Neural progenitor cell (in vitro differentiated cells): Measurements from ENCODE around the gene PLEKHA6. TPM values are rescaled to one million over a fixed set of nuclear protein-coding genes. Genes with fewer than 3 reads are reported as not detected.
A peak's percentile ranks its signal among the peaks of the same experiment; 100 is the strongest.

Experiments used
- DNase-seq: peaks from one replicate; pipeline ENCODE4 v3.0.0-alpha.2; 2016; ENCODE audit warnings: low spot score
- H2AFZ ChIP-seq: fragments of 200-600 bp; sonication (generic); replicated peaks from 2 replicates; pipeline ENCODE4 v1.6.1; 2016; ENCODE audit warnings: antibody characterized with exemption
- H3F3A ChIP-seq: fragments of 200-600 bp; sonication (generic); 2 replicates; pipeline ENCODE4 v1.6.1; 2016; ENCODE audit warnings: antibody characterized with exemption, low read depth
- H3K27ac ChIP-seq: fragments of 200-600 bp; sonication (generic); 2 replicates; pipeline ENCODE4 v1.5.1; 2016; ENCODE audit warnings: mild to moderate bottlenecking
- H3K27me3 ChIP-seq: fragments of 200-600 bp; sonication (generic); 2 replicates; pipeline ENCODE4 v1.6.1; 2016; ENCODE audit warnings: mild to moderate bottlenecking, moderate library complexity
- H3K36me3 ChIP-seq: fragments of 200-600 bp; sonication (generic); 2 replicates; pipeline ENCODE4 v1.5.1; 2016
- H3K4me1 ChIP-seq: fragments of 200-600 bp; sonication (generic); 2 replicates; pipeline ENCODE4 v1.6.1; 2016; ENCODE audit warnings: mixed run types
- H3K4me2 ChIP-seq: fragments of 200-600 bp; sonication (generic); 2 replicates; pipeline ENCODE4 v1.6.1; 2016
- H3K4me3 ChIP-seq: fragments of 200-600 bp; sonication (generic); 2 replicates; pipeline ENCODE4 v1.5.1; 2016
- H3K79me2 ChIP-seq: fragments of 200-600 bp; sonication (generic); 2 replicates; pipeline ENCODE4 v1.6.1; 2016; ENCODE audit warnings: low read depth
- H3K9ac ChIP-seq: fragments of 200-600 bp; sonication (generic); 2 replicates; pipeline ENCODE4 v1.6.1; 2016
- H3K9me3 ChIP-seq: fragments of 200-600 bp; sonication (generic); 2 replicates; pipeline ENCODE4 v1.5.1; 2016; ENCODE audit warnings: low read depth
- H4K20me1 ChIP-seq: fragments of 200-600 bp; sonication (generic); 2 replicates; pipeline ENCODE4 v1.6.1; 2016; ENCODE audit warnings: low read depth
- H3K27ac Mint-ChIP-seq: 3 replicates; pipeline ENCODE4 v1.8.0; 2021; ENCODE audit warnings: mixed read lengths
- H3K27me3 Mint-ChIP-seq: 2 replicates; pipeline ENCODE4 v1.8.0; 2022; ENCODE audit warnings: low read depth, mild to moderate bottlenecking, inconsistent platforms, moderate library complexity, mixed read lengths; ENCODE audit not compliant: insufficient read depth
- H3K36me3 Mint-ChIP-seq: 3 replicates; pipeline ENCODE4 v1.8.0; 2021; ENCODE audit warnings: mixed read lengths
- H3K4me1 Mint-ChIP-seq: 3 replicates; pipeline ENCODE4 v1.8.0; 2021; ENCODE audit warnings: mixed read lengths
- H3K4me3 Mint-ChIP-seq: 3 replicates; pipeline ENCODE4 v1.8.0; 2021; ENCODE audit warnings: mild to moderate bottlenecking, moderate library complexity, mixed read lengths
- H3K9me3 Mint-ChIP-seq: 3 replicates; pipeline ENCODE4 v1.8.0; 2020; ENCODE audit warnings: mixed read lengths
- EZH2 ChIP-seq: fragments of 200-600 bp; sonication (generic); IDR thresholded peaks from 2 replicates; pipeline ENCODE4 v1.6.1; 2017; ENCODE audit warnings: antibody characterized with exemption, mild to moderate bottlenecking, moderate library complexity
- EZH2phosphoT487 ChIP-seq: fragments of 200-600 bp; sonication (generic); IDR thresholded peaks from 2 replicates; pipeline ENCODE4 v1.6.1; 2017; ENCODE audit warnings: antibody characterized with exemption
- total RNA-seq: library from RNA; depleted of rRNA; stranded (reverse); fragments of >200 nt; gene quantifications from 2 replicates; pipeline ENCODE4 v1.2.3, GENCODE V29; 2015; ENCODE audit warnings: low replicate concordance
- TF ChIP-seq, protein P1 (sequence below): fragments of 200-600 bp; sonication (generic); IDR thresholded peaks from 2 replicates; pipeline ENCODE4 v1.5.1; 2017; ENCODE audit warnings: antibody characterized with exemption, mild to moderate bottlenecking

The PLEKHA6 gene
- total RNA-seq, 1 donor from 2014 or later: 0.58 TPM

DNA sequence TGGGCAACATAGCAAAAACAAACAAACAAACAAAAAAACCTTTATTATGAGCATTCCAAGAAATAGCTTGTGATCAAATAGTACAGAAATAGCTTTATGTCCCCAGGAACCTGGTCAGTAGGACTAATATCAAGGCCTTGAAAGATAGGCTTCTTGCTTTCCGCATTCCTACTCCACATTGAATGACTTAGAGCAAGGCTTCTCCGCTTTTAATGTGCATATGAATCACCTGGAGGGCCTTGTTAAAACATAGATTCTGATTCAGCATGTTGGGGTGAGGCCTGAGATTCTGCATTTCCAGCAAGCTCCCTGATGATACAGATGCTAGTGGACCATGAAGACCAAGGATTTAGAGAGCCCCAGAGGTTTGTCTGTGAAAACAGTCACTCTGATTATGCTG, 17.4 kb downstream of the PLEKHA6 start:
- TF ChIP-seq EZH2 (no peak), EZH2phosphoT487 (no peak)
- TF ChIP-seq, protein P1, sequence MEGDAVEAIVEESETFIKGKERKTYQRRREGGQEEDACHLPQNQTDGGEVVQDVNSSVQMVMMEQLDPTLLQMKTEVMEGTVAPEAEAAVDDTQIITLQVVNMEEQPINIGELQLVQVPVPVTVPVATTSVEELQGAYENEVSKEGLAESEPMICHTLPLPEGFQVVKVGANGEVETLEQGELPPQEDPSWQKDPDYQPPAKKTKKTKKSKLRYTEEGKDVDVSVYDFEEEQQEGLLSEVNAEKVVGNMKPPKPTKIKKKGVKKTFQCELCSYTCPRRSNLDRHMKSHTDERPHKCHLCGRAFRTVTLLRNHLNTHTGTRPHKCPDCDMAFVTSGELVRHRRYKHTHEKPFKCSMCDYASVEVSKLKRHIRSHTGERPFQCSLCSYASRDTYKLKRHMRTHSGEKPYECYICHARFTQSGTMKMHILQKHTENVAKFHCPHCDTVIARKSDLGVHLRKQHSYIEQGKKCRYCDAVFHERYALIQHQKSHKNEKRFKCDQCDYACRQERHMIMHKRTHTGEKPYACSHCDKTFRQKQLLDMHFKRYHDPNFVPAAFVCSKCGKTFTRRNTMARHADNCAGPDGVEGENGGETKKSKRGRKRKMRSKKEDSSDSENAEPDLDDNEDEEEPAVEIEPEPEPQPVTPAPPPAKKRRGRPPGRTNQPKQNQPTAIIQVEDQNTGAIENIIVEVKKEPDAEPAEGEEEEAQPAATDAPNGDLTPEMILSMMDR: no peak
- no peak overlapping the region for H3K27ac ChIP-seq
- H3K79me2 ChIP-seq: no peaks in the 10 kb centered on the region
- Mint-ChIP-seq H3K9me3 (no peaks in the 10 kb centered on the region), H3K4me3 (no peak overlapping the region), H3K27ac (peak overlapping the region; percentile 35), H3K4me1 (peaks cover 82% of the 10 kb centered on the region), H3K36me3 (peaks cover 3% of the 10 kb centered on the region), H3K27me3 (peaks cover 5% of the 10 kb centered on the region)
- H3K9me3 ChIP-seq: no peaks in the 10 kb centered on the region
- H3K27me3 ChIP-seq: peaks cover 15% of the 10 kb centered on the region
- no peak overlapping the region for H3K4me3 ChIP-seq
- H3K9ac ChIP-seq: no peak overlapping the region
- no peak for DNase-seq
- no peaks in the 10 kb centered on the region for H4K20me1 ChIP-seq
- no peak overlapping the region for H3K4me2 ChIP-seq
- H3F3A ChIP-seq: peaks cover 9% of the 10 kb centered on the region
- no peaks in the 10 kb centered on the region for H3K36me3 ChIP-seq
- H3K4me1 ChIP-seq: peaks cover 25% of the 10 kb centered on the region
- no peak overlapping the region for H2AFZ ChIP-seq

DNA sequence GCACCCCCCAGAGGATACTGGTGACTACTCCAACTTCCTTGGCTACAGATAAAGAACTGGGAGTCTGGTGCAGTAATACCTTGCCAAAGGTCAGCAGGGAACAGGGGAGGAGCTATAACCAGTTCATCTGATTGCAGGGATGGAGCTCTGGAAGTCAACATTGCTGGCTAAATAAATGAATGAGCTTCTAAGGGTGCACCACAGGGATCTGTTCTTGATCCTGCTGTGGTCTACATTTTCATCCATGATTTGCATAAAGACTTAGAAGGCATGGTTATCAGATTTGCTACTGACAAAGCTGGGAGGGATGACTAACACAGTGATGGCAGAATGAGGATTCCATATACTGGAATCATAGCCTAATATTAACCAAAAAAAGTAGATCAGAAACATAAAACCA, 18.3 kb downstream of the PLEKHA6 start:
- no peak overlapping the region for H3K4me3 ChIP-seq
- no peak overlapping the region for H3K27ac ChIP-seq
- peaks cover 72% of the 10 kb centered on the region for H3K4me1 Mint-ChIP-seq
- no peaks in the 10 kb centered on the region for H3K9me3 Mint-ChIP-seq
- peak overlapping the region; percentile 25 for H3K4me3 Mint-ChIP-seq
- no peak overlapping the region for H3K27ac Mint-ChIP-seq
- H3K36me3 Mint-ChIP-seq: peaks cover 3% of the 10 kb centered on the region
- H3K9me3 ChIP-seq: no peaks in the 10 kb centered on the region
- no peak for DNase-seq
- TF ChIP-seq EZH2: no peak
- TF ChIP-seq, protein P1: no peak
- no peak for TF ChIP-seq EZH2phosphoT487
- H2AFZ ChIP-seq: no peak overlapping the region
- H3K27me3 ChIP-seq: peaks cover 15% of the 10 kb centered on the region
- H4K20me1 ChIP-seq: no peaks in the 10 kb centered on the region
- no peak overlapping the region for H3K9ac ChIP-seq
- peaks cover 34% of the 10 kb centered on the region for H3K4me1 ChIP-seq
- H3F3A ChIP-seq: peaks cover 9% of the 10 kb centered on the region
- no peaks in the 10 kb centered on the region for H3K79me2 ChIP-seq
- peaks cover 5% of the 10 kb centered on the region for H3K27me3 Mint-ChIP-seq
- no peaks in the 10 kb centered on the region for H3K36me3 ChIP-seq
- H3K4me2 ChIP-seq: peak overlapping the region; percentile 55

DNA sequence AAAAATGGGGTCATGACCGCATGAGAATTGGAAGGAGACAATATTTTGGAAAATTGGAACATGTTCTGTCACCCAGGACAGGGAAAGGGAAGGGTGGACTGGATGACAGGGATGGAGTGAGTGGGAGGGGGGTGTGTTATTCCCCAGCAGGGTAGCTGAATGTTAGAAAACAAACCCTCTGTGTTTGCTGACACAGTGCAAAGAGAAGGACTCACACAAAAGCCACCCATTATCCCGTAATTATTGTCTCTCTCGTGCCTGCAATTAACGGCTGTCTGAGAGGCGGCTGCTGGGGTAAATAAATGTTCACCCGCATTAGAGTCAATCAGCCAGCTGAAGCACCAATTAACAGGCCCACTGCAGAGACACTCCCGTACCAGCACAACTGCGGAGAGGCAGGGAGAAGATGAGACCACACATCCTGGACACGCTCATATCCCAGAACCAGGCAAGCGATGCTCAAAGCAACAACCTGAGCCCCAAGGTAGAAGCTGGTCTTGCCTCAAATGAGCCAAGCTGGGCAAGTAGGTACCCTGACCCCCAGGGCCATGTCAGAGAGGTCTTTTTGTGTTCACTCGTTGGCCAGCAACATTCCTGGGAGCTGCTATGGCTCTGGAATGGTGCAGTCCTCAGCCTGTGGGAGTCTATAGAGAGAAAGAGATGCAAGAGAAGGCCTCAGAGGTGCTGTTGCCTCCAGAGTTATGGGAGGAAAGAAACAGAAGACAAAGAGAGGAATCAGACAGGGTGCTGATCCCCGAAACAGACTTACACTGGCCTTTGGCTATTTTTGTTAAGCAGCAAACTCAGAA, 19.4 kb downstream of the PLEKHA6 start:
- no peaks in the 10 kb centered on the region for H4K20me1 ChIP-seq
- Mint-ChIP-seq H3K4me1 (peaks cover 62% of the 10 kb centered on the region), H3K36me3 (peaks cover 3% of the 10 kb centered on the region), H3K4me3 (peak overlapping the region; percentile 50), H3K27ac (peak overlapping the region; percentile 23), H3K27me3 (peaks cover 2% of the 10 kb centered on the region), H3K9me3 (no peaks in the 10 kb centered on the region)
- peak; percentile 79 for DNase-seq
- no peak overlapping the region for H2AFZ ChIP-seq
- peak; percentile 59 for TF ChIP-seq EZH2phosphoT487
- TF ChIP-seq, protein P1: no peak
- H3K79me2 ChIP-seq: no peaks in the 10 kb centered on the region
- no peaks in the 10 kb centered on the region for H3K9me3 ChIP-seq
- H3K36me3 ChIP-seq: no peaks in the 10 kb centered on the region
- no peak overlapping the region for H3K9ac ChIP-seq
- peak overlapping the region; percentile 55 for H3K4me2 ChIP-seq
- H3K4me3 ChIP-seq: no peak overlapping the region
- no peak overlapping the region for H3K27ac ChIP-seq
- H3K27me3 ChIP-seq: peaks cover 15% of the 10 kb centered on the region
- peaks cover 9% of the 10 kb centered on the region for H3F3A ChIP-seq
- peaks cover 44% of the 10 kb centered on the region for H3K4me1 ChIP-seq
